ENCODE data around the gene GPBP1L1.

DNA sequence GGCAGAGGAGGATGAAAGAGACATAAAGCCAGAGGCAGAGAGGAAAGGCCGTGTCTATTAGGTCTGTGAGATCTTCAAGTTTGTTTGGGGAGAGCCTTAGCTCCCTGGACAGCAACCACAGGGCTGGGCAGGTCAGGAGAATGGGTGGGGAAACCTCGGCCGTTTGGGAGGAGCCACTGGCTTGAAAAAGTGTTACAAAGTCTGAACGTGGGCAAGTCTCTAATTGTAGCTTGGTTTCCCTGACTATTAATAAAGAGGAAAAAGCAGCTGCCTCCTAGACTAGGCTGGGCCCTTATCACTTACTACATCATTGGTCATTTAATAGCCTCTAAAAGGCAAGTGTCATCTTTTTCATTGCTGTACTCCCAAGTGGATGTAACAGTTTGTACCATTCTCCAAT lies 62.4 kb downstream of the GPBP1L1 start, which contains the start of gene CCDC17:
- TF ChIP-seq, protein P1, sequence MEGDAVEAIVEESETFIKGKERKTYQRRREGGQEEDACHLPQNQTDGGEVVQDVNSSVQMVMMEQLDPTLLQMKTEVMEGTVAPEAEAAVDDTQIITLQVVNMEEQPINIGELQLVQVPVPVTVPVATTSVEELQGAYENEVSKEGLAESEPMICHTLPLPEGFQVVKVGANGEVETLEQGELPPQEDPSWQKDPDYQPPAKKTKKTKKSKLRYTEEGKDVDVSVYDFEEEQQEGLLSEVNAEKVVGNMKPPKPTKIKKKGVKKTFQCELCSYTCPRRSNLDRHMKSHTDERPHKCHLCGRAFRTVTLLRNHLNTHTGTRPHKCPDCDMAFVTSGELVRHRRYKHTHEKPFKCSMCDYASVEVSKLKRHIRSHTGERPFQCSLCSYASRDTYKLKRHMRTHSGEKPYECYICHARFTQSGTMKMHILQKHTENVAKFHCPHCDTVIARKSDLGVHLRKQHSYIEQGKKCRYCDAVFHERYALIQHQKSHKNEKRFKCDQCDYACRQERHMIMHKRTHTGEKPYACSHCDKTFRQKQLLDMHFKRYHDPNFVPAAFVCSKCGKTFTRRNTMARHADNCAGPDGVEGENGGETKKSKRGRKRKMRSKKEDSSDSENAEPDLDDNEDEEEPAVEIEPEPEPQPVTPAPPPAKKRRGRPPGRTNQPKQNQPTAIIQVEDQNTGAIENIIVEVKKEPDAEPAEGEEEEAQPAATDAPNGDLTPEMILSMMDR (conservative IDR thresholded peaks at IDR 0.05; ENCODE audit: low read length) = no peak
- TF ChIP-seq EZH2phosphoT487 (IDR thresholded peaks at IDR 0.05; ENCODE audit: borderline replicate concordance) = no peak
